Left renal cortex interstitium (tissue), 4 donors: Measurements from ENCODE around the gene ANKRD11. TPM values are rescaled to one million over a fixed set of nuclear protein-coding genes. Genes with fewer than 3 reads are reported as not detected.
"Not testable (repeated sequence)": the region's sequence is repeated elsewhere in the genome, so short reads cannot be mapped to it uniquely, and the experiment has no call there.

Experiments used
- DNase-seq, 4 donors: peaks; one replicate each; pipeline ENCODE4 v3.0.0-alpha.2; 2013; ENCODE audit warnings: low read depth in 4 of 4, low spot score in 2 of 4, missing footprints in 1 of 4
- polyA plus RNA-seq, 4 donors: library from polyadenylated mRNA; unstranded; fragments of 120-200 nt; gene quantifications; one replicate each; pipeline ENCODE4 v1.2.1, GENCODE V29; 2013; ENCODE audit not compliant: insufficient read length in 4 of 4

The ANKRD11 gene
- polyA plus RNA-seq, 4 donors, result 80.8 to 129 (median 102) TPM

- no peak for DNase-seq
Observed at GRCh38 chr16:89278441-89279240, 211.7 kb downstream of the ANKRD11 start.

- no peak for DNase-seq
Observed at GRCh38 chr16:89277641-89278341, 212.6 kb downstream of the ANKRD11 start.

- no peak for DNase-seq
Observed at GRCh38 chr16:89277049-89277448, 213.3 kb downstream of the ANKRD11 start.

GRCh38 chr16:89275837-89276720 is 214.3 kb downstream of the ANKRD11 start:
- no peak for DNase-seq

- no peak for DNase-seq
Observed at GRCh38 chr16:89275284-89275584, 215.1 kb downstream of the ANKRD11 start.

GRCh38 chr16:89274561-89275283 is 215.6 kb downstream of the ANKRD11 start:
- DNase-seq, result no peak

DNA sequence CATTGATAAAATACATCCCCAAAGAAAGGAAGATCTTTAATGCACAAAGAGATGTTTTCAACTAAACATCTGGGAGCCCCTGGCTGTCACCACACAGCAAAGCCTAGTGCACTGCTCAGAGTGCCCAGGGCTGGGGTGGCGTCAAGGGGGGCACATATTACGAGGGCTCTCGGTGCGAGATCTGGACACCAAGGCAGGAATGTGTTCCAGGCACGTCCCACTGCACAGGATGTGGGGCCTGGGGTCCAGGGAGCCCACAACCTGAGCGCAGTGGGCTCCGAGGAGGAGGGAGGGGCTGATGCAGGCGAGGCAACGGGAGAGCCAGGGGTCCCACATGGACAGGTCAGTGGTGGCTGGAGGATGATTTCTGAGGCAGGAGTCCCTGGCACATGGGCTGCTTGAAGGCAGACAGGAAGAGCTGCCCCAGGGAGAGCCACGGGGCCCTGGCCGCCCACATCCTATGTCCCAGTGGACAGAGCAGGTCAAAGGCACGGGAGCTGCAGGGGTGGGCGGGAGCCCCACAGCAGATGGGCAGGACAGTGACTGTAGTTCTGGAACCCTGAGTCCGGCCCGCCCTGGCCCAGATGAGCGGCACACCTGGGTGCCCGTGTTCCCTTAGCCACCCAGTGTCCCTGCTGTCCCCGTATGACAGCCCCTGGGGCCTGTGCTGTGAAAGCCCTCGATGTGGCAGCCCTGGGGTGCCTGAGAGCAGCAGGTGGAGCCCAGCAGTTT is 216.5 kb downstream of the ANKRD11 start:
- DNase-seq, result no peak

- no peak for DNase-seq
Observed at GRCh38 chr16:89272631-89273030, 217.7 kb downstream of the ANKRD11 start.

DNA sequence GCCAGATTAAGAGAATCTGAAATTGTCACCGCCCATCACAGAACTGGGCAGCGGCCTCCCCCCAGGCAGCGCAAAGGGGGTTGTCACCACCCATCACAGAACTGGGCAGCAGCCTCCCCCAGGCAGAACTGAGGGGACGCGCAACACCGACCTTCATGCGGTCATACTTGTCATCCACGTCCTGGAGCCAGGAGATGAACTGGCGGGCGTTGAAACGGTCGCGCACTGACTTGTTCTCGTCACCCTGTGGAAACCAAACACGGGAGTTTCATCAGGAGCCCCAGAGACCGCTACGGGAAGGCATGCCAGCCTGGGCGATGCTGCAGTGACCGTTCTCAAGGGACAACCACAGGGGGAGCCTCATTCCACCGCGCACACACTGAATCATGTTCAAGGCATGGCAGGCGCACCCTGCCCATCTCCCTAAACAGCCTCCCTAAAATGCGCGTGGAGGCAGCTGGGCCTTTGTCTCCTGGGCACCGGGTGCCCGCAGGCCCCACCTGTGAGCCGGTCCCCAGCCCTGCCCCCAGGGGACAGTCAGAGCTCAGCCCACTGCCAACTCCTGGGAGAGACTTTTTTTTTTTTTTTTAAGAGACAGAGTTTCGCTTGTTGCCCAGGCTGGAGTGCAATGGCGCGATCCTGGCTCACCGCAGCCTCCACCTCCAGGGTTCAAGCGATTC is 219.6 kb downstream of the ANKRD11 start:
- DNase-seq, result no peak

- no peak for DNase-seq
Observed at GRCh38 chr16:89269805-89270665, 220.3 kb downstream of the ANKRD11 start.

DNA sequence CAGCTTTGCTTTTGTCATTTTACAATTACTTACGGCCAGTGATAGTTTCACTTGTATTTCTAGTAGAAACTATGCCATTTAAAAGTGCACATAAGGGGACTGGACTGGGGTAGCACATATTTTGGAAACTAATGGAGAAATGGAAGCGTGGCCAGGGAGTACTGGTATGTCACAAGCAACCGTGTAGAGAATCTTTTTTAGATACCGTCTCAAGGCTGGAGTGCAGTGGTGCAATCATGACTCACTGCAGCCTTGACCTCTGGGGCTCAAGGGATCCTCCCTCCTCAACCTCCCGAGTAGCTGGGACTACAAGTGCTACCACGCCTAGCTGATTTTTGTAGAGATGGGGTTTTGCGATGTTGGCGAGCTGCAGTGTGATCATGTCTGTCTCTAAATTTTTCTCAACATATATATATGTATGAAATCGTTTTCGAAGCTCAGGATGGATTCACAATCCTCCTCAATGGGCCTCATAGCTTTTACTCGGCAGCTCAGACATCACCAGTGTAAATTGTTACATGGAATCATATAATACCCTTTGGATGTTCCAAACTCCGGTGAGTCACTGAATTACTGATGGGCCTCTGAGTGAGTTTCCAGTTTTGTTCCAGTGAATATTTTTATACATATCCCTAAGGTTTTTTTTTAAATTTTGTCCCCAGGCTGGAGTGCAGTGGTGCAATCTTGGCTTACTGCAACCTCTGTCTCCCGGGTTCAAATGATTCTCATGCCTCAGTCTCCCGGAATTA is 221.2 kb downstream of the ANKRD11 start:
- DNase-seq, result no peak

DNA sequence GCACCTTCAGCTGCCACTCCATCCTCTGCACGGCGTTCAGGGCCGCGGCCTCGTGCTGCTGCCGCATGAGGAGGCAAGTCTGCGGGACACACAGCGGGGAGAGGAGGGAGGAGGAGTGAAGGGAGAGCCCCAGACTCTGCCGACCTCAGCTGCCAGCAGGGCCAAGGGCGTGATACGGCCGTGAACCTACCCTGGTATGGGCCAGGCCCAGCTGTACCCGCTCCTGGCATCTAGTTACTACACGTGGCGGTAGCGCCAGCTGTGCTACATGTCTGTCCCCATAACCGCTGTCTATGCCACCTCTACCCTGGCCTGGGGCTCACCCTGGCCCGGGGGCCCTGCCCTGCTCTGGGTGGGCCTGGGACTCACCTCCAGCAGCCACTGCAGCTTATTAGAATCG is 221.8 kb downstream of the ANKRD11 start:
- DNase-seq, result no peak

GRCh38 chr16:89267746-89268145 is 222.6 kb downstream of the ANKRD11 start:
- DNase-seq, result not testable (repeated sequence)

- no peak for DNase-seq
Observed at GRCh38 chr16:89266521-89267134, 223.7 kb downstream of the ANKRD11 start.

DNA sequence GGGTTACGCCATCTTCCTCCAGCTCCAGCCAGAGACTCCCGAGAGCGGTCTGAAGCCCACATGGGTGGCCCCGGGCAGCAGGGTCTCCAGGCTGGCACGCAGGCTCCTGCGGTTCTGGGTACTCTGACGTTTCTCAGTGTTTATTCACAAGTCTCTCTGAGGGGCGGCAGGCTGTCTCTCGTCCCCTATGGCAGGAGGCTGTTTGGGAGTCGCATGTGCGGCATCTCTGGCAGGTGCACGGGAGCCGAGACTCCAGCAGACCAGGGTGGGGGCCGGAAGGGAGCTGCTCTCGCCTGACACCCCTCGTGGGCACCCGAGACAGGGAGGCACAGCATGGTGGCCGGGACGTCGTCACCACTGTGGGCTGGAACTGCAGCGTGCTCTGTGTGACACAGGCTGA is 224.7 kb downstream of the ANKRD11 start:
- DNase-seq, result no peak

- no peak for DNase-seq
Observed at GRCh38 chr16:89264800-89265550, 225.4 kb downstream of the ANKRD11 start.
